Measurements from ENCODE around the gene CDC37L1. TPM values are rescaled to one million over a fixed set of nuclear protein-coding genes. Genes with fewer than 3 reads are reported as not detected.
"Not testable (repeated sequence)": the region's sequence is repeated elsewhere in the genome, so short reads cannot be mapped to it uniquely, and the experiment has no call there.

Gene CDC37L1
- total RNA-seq, 2 donors from 2014 or later: 18.4 to 22.2 TPM

DNA sequence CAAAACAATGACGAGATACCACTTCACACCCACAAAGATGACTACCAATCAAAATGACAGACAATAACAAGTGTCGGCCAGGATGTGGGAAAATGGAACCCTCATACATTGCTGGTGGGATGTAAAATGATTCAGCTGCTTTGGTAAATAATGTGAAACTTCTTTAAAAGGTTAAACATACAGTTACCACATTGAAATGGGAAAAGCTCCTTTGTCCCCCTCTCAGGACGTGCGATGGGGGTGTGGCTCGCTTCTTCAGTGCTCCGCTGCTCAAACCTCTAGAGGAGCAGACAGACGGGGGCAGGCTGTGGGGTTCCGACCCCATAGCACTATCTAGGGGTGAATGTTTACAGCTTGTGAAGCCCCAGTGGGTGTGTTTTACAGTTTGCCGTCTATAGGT, 25.3 kb upstream of the CDC37L1 start:
- Histone ChIP-seq H3K27ac (ENCODE audit: low read depth, low read length) (no peak overlapping the region), H3K27me3 (ENCODE audit: control insufficient read depth, insufficient read depth, low read length, poor library complexity, severe bottlenecking) (no peaks in the 10 kb centered on the region), H3K4me1 (ENCODE audit: control insufficient read depth, insufficient read depth, low read length) (peaks cover 3% of the 10 kb centered on the region), H3K4me3 (ENCODE audit: low read length) (no peak overlapping the region), H3K9ac (ENCODE audit: extremely low read depth, low read length, poor library complexity, severe bottlenecking) (no peak overlapping the region), H3K36me3 (ENCODE audit: control insufficient read depth, insufficient read depth, low read length) (no peaks in the 10 kb centered on the region), H3K9me3 (ENCODE audit: control insufficient read depth, low read length) (no peaks in the 10 kb centered on the region)
- Mint-ChIP-seq H3K4me1 (peaks cover 14% of the 10 kb centered on the region), H3K27me3 (ENCODE audit: insufficient read depth) (no peaks in the 10 kb centered on the region), H3K27ac (no peak overlapping the region), H3K9me3 (no peaks in the 10 kb centered on the region), H3K36me3 (ENCODE audit: low read depth) (no peaks in the 10 kb centered on the region), H3K4me3 (no peak overlapping the region)
- TF ChIP-seq, protein P1, sequence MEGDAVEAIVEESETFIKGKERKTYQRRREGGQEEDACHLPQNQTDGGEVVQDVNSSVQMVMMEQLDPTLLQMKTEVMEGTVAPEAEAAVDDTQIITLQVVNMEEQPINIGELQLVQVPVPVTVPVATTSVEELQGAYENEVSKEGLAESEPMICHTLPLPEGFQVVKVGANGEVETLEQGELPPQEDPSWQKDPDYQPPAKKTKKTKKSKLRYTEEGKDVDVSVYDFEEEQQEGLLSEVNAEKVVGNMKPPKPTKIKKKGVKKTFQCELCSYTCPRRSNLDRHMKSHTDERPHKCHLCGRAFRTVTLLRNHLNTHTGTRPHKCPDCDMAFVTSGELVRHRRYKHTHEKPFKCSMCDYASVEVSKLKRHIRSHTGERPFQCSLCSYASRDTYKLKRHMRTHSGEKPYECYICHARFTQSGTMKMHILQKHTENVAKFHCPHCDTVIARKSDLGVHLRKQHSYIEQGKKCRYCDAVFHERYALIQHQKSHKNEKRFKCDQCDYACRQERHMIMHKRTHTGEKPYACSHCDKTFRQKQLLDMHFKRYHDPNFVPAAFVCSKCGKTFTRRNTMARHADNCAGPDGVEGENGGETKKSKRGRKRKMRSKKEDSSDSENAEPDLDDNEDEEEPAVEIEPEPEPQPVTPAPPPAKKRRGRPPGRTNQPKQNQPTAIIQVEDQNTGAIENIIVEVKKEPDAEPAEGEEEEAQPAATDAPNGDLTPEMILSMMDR (conservative IDR thresholded peaks at IDR 0.05): no peak
- no peak for DNase-seq
- WGBS, 2 experiments (ENCODE audit: insufficient coverage in 1 of 2, insufficient read length in 1 of 2): 92 to 96% methylated on average over 4 to 9 of the region's 9 CpGs

DNA sequence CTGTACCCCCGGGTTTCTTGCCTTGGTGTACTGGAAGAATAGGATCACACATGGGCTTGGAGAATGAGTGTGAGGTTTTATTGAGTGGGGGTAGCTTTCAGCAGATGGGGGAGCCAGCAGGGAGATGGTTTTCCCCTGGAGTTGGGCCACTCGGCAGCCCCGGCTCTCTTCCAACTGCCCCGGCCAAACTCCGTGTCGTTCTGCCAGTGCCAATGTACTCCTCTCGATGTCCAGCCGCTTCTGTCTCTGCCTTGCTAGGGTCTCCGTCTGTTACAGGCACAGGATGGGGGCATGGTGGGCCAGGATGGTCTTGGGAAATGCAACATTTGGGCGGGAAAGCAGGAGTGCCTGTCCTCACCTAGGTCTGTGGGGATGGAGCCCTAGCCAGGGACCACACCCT, 24.8 kb upstream of the CDC37L1 start:
- TF ChIP-seq, protein P1 (conservative IDR thresholded peaks at IDR 0.05): no peak
- no peaks in the 10 kb centered on the region for H3K36me3 ChIP-seq (ENCODE audit: control insufficient read depth, insufficient read depth, low read length)
- H3K9me3 Mint-ChIP-seq: no peaks in the 10 kb centered on the region
- peaks cover 3% of the 10 kb centered on the region for H3K4me1 ChIP-seq (ENCODE audit: control insufficient read depth, insufficient read depth, low read length)
- H3K27me3 ChIP-seq (ENCODE audit: control insufficient read depth, insufficient read depth, low read length, poor library complexity, severe bottlenecking): no peaks in the 10 kb centered on the region
- H3K4me1 Mint-ChIP-seq: peaks cover 14% of the 10 kb centered on the region
- H3K4me3 Mint-ChIP-seq: no peak overlapping the region
- no peak overlapping the region for H3K4me3 ChIP-seq (ENCODE audit: low read length)
- no peak overlapping the region for H3K27ac Mint-ChIP-seq
- H3K27me3 Mint-ChIP-seq (ENCODE audit: insufficient read depth): peaks cover under 1% of the 10 kb centered on the region
- no peak overlapping the region for H3K27ac ChIP-seq (ENCODE audit: low read depth, low read length)
- DNase-seq: no peak
- 73 to 83% methylated on average over 6 to 10 of the region's 10 CpGs for WGBS, 2 experiments (ENCODE audit: insufficient coverage in 1 of 2, insufficient read length in 1 of 2)
- H3K9me3 ChIP-seq (ENCODE audit: control insufficient read depth, low read length): no peaks in the 10 kb centered on the region
- H3K9ac ChIP-seq (ENCODE audit: extremely low read depth, low read length, poor library complexity, severe bottlenecking): no peak overlapping the region
- no peaks in the 10 kb centered on the region for H3K36me3 Mint-ChIP-seq (ENCODE audit: low read depth)

DNA sequence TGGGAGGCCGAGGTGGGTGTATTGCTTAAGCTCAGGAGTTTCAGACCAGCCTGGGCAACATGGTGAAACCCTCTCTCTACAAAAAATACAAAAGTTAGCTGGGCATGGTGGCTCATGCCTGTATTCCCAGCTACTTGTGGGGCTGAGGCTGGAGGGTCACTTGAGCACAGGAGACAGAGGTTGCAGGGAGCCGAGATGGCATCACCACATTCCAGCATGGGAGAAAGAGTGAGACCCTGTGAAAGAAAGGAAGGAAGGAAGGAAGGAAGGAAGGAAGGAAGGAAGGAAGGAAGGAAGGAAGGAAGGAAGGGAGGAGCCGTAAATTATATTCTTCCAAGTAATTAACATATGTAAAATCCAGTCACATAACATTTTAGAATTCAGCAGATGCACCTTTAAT, 23.2 kb upstream of the CDC37L1 start:
- not testable (repeated sequence) for H3K4me3 ChIP-seq (ENCODE audit: low read length); H3K4me1 ChIP-seq (ENCODE audit: control insufficient read depth, insufficient read depth, low read length); H3K27me3 Mint-ChIP-seq (ENCODE audit: insufficient read depth); H3K27ac Mint-ChIP-seq; H3K4me3 Mint-ChIP-seq; H3K27ac ChIP-seq (ENCODE audit: low read depth, low read length); H3K9me3 Mint-ChIP-seq; H3K36me3 Mint-ChIP-seq (ENCODE audit: low read depth); H3K9me3 ChIP-seq (ENCODE audit: control insufficient read depth, low read length); H3K27me3 ChIP-seq (ENCODE audit: control insufficient read depth, insufficient read depth, low read length, poor library complexity, severe bottlenecking); H3K9ac ChIP-seq (ENCODE audit: extremely low read depth, low read length, poor library complexity, severe bottlenecking); H3K36me3 ChIP-seq (ENCODE audit: control insufficient read depth, insufficient read depth, low read length); DNase-seq
- peaks cover 14% of the 10 kb centered on the region for H3K4me1 Mint-ChIP-seq
- 90 to 93% methylated on average over 1 to 2 of the region's 3 CpGs for WGBS, 2 experiments (ENCODE audit: insufficient coverage in 1 of 2, insufficient read length in 1 of 2)

DNA sequence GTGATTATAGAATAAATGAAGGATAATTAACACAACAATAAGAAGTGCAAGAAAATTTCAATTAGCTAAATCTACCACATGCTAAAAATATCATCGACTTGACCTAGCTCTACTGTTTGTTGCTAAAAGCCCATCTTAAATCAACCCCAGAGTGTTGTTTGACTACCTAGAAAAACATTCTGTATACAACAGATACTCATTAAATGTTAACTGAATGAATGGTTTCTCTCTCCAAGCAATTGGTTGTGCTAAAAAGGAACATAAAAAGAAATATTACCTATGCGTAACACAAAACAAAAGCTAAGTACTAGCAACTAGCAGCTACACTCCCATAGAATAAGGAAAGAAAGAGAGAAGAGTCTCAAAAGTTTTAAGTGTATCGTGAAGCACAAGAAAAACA, 22.7 kb upstream of the CDC37L1 start:
- TF ChIP-seq, protein P1 (conservative IDR thresholded peaks at IDR 0.05): no peak
- WGBS, 2 experiments (ENCODE audit: insufficient coverage in 1 of 2, insufficient read length in 1 of 2): 44 to 100% methylated on average over 1 to 2 of the region's 3 CpGs
- Mint-ChIP-seq H3K36me3 (ENCODE audit: low read depth) (peaks cover 3% of the 10 kb centered on the region), H3K9me3 (no peaks in the 10 kb centered on the region), H3K27me3 (ENCODE audit: insufficient read depth) (peaks cover 1% of the 10 kb centered on the region), H3K4me3 (no peak overlapping the region), H3K27ac (no peak overlapping the region), H3K4me1 (peaks cover 14% of the 10 kb centered on the region)
- no peak for DNase-seq
- Histone ChIP-seq H3K27ac (ENCODE audit: low read depth, low read length) (no peak overlapping the region), H3K4me3 (ENCODE audit: low read length) (no peak overlapping the region), H3K36me3 (ENCODE audit: control insufficient read depth, insufficient read depth, low read length) (no peaks in the 10 kb centered on the region), H3K4me1 (ENCODE audit: control insufficient read depth, insufficient read depth, low read length) (peaks cover 3% of the 10 kb centered on the region), H3K9me3 (ENCODE audit: control insufficient read depth, low read length) (no peaks in the 10 kb centered on the region), H3K27me3 (ENCODE audit: control insufficient read depth, insufficient read depth, low read length, poor library complexity, severe bottlenecking) (no peaks in the 10 kb centered on the region), H3K9ac (ENCODE audit: extremely low read depth, low read length, poor library complexity, severe bottlenecking) (no peak overlapping the region)

Data from endodermal cell (in vitro differentiated cells).